GM18909 (cell line): Measurements from ENCODE around the gene C11orf65.
"Not testable (repeated sequence)": the region's sequence is repeated elsewhere in the genome, so short reads cannot be mapped to it uniquely, and the experiment has no call there.

Experiments used
- ATAC-seq: cut with Tn5 transposase; IDR thresholded peaks from one replicate; pipeline ENCODE4 v1.9.1; 2021; ENCODE audit warnings: mild to moderate bottlenecking; ENCODE audit not compliant: unreplicated experiment, poor library complexity

C11orf65 gene

GRCh38 chr11:108373505-108373904 is 93.8 kb downstream of the C11orf65 start:
- not testable (repeated sequence) for ATAC-seq

GRCh38 chr11:108370990-108371389 is 96.3 kb downstream of the C11orf65 start:
- no peak for ATAC-seq

- ATAC-seq, result no peak
Observed at GRCh38 chr11:108370315-108370714, 97.0 kb downstream of the C11orf65 start.

GRCh38 chr11:108369064-108369463 is 98.3 kb downstream of the C11orf65 start:
- no peak for ATAC-seq

- ATAC-seq, result no peak
Observed at GRCh38 chr11:108368134-108368533, 99.2 kb downstream of the C11orf65 start.

- no peak for ATAC-seq
Observed at GRCh38 chr11:108364159-108364558, 103.2 kb downstream of the C11orf65 start.

- ATAC-seq, result no peak
Observed at GRCh38 chr11:108351468-108351867, 115.9 kb downstream of the C11orf65 start.

GRCh38 chr11:108346451-108346850 is 120.9 kb downstream of the C11orf65 start:
- no peak for ATAC-seq

- no peak for ATAC-seq
Observed at GRCh38 chr11:108345767-108346166, 121.6 kb downstream of the C11orf65 start.

- ATAC-seq, result no peak
Observed at GRCh38 chr11:108343714-108344113, 123.6 kb downstream of the C11orf65 start.

GRCh38 chr11:108341654-108342053 is 125.7 kb downstream of the C11orf65 start:
- no peak for ATAC-seq

GRCh38 chr11:108340973-108341372 is 126.4 kb downstream of the C11orf65 start:
- no peak for ATAC-seq

- no peak for ATAC-seq
Observed at GRCh38 chr11:108338750-108339149, 128.6 kb downstream of the C11orf65 start.

- ATAC-seq, result no peak
Observed at GRCh38 chr11:108333403-108333899, 133.9 kb downstream of the C11orf65 start.
